ENCODE measurements around the gene CHAF1A. TPM values are rescaled to one million over a fixed set of nuclear protein-coding genes. Genes with fewer than 3 reads are reported as not detected.

CHAF1A gene
- total and polyA plus RNA-seq, 4 donors, result 1.0 to 20.8 (median 2.5) TPM

- DNase-seq (ENCODE audit: low spot score), result no peak
- Histone ChIP-seq H3K36me3 (ENCODE audit: control insufficient read depth in 4 of 4, insufficient read depth in 3 of 4, low read depth in 1 of 4, low read length in 3 of 4) (peaks cover 0 to 5% (median 0%) of the 10 kb centered on the region in 4 donors), H3K9me3 (ENCODE audit: control insufficient read depth in 4 of 4, low read length in 3 of 4) (no peaks in the 10 kb centered on the region), H3K27ac (ENCODE audit: low read depth in 1 of 2, low read length in 2 of 2) (no peak overlapping the region), H3K27me3 (ENCODE audit: control insufficient read depth in 4 of 4, insufficient read depth in 4 of 4, low read length in 3 of 4) (no peaks in the 10 kb centered on the region), H3K4me3 (ENCODE audit: low read depth in 1 of 3, low read length in 3 of 3) (no peak overlapping the region), H3K9ac (ENCODE audit: low read depth in 1 of 2, low read length in 2 of 2) (no peak overlapping the region), H3K4me1 (ENCODE audit: control insufficient read depth in 4 of 4, insufficient read depth in 4 of 4, low read length in 3 of 4) (no peaks in the 10 kb centered on the region)
- WGBS, result 96% methylated on average over 16 of the region's 16 CpGs
- no peak for TF ChIP-seq HNF4G (IDR thresholded peaks at IDR 0.05)
- TF ChIP-seq SP1 (IDR thresholded peaks at IDR 0.05), result no peak
- TF ChIP-seq HNF4A (conservative IDR thresholded peaks at IDR 0.05), result no peak
- TF ChIP-seq, protein P1, sequence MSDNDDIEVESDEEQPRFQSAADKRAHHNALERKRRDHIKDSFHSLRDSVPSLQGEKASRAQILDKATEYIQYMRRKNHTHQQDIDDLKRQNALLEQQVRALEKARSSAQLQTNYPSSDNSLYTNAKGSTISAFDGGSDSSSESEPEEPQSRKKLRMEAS (IDR thresholded peaks at IDR 0.05), result no peak
- TF ChIP-seq RAD21 (IDR thresholded peaks at IDR 0.05), result no peak
- TF ChIP-seq GABPA (IDR thresholded peaks at IDR 0.05 in 1 of 2, conservative IDR thresholded peaks at IDR 0.05 in 1 of 2), result no peak
- TF ChIP-seq, protein P2, sequence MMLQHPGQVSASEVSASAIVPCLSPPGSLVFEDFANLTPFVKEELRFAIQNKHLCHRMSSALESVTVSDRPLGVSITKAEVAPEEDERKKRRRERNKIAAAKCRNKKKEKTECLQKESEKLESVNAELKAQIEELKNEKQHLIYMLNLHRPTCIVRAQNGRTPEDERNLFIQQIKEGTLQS (IDR thresholded peaks at IDR 0.05), result no peak
- no peak for TF ChIP-seq RXRA (IDR thresholded peaks at IDR 0.05)
- TF ChIP-seq JUND (IDR thresholded peaks at IDR 0.05), result no peak
- no peak for TF ChIP-seq TAF1 (conservative IDR thresholded peaks at IDR 0.05)
- TF ChIP-seq YY1 (IDR thresholded peaks at IDR 0.05), result no peak
- no peak for TF ChIP-seq NR2F2 (IDR thresholded peaks at IDR 0.05)
- TF ChIP-seq, protein P3, sequence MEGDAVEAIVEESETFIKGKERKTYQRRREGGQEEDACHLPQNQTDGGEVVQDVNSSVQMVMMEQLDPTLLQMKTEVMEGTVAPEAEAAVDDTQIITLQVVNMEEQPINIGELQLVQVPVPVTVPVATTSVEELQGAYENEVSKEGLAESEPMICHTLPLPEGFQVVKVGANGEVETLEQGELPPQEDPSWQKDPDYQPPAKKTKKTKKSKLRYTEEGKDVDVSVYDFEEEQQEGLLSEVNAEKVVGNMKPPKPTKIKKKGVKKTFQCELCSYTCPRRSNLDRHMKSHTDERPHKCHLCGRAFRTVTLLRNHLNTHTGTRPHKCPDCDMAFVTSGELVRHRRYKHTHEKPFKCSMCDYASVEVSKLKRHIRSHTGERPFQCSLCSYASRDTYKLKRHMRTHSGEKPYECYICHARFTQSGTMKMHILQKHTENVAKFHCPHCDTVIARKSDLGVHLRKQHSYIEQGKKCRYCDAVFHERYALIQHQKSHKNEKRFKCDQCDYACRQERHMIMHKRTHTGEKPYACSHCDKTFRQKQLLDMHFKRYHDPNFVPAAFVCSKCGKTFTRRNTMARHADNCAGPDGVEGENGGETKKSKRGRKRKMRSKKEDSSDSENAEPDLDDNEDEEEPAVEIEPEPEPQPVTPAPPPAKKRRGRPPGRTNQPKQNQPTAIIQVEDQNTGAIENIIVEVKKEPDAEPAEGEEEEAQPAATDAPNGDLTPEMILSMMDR (IDR thresholded peaks at IDR 0.05; ENCODE audit: low read depth, low read length, missing input control), result no peak
- TF ChIP-seq EGR1 (IDR thresholded peaks at IDR 0.05; ENCODE audit: low read depth in 2 of 2), result no peak
- TF ChIP-seq FOXA2 (IDR thresholded peaks at IDR 0.05), result no peak
- TF ChIP-seq, protein P4, sequence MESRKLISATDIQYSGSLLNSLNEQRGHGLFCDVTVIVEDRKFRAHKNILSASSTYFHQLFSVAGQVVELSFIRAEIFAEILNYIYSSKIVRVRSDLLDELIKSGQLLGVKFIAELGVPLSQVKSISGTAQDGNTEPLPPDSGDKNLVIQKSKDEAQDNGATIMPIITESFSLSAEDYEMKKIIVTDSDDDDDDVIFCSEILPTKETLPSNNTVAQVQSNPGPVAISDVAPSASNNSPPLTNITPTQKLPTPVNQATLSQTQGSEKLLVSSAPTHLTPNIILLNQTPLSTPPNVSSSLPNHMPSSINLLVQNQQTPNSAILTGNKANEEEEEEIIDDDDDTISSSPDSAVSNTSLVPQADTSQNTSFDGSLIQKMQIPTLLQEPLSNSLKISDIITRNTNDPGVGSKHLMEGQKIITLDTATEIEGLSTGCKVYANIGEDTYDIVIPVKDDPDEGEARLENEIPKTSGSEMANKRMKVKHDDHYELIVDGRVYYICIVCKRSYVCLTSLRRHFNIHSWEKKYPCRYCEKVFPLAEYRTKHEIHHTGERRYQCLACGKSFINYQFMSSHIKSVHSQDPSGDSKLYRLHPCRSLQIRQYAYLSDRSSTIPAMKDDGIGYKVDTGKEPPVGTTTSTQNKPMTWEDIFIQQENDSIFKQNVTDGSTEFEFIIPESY (IDR thresholded peaks at IDR 0.05), result no peak
- TF ChIP-seq REST (IDR thresholded peaks at IDR 0.05), result no peak
- no peak for TF ChIP-seq FOXA1 (IDR thresholded peaks at IDR 0.05)
Observed at GRCh38 chr19:4429256-4429655, 26.8 kb downstream of the CHAF1A start.
